Cardiac muscle cell (in vitro differentiated cells and primary cell): Measurements from ENCODE around the gene OXSM. TPM values are rescaled to one million over a fixed set of nuclear protein-coding genes. Genes with fewer than 3 reads are reported as not detected.

Experiments
- polyA plus RNA-seq: library from polyadenylated mRNA; unstranded; fragments of >200 nt; fragmentation: Nextera tagmentation; extraction: Ambion mirVana; gene quantifications from 2 replicates; pipeline ENCODE4 v1.2.1, GENCODE V29; 2016
- total RNA-seq: library from RNA; depleted of rRNA; stranded (reverse); fragments of >200 nt; gene quantifications from 2 replicates; pipeline ENCODE4 v1.2.3, GENCODE V29; 2016

The OXSM gene
- total and polyA plus RNA-seq, 2 experiments from 2014 or later = 4.8 to 17.6 TPM

Other genes with a start within 250 kb of the OXSM start
- 82.3 and 119 TPM in 2 replicates for gene TOP2B, start 125.2 kb upstream of the OXSM start, total RNA-seq
- 108 and 119 TPM in 2 replicates for gene TOP2B, start 125.2 kb upstream of the OXSM start, polyA plus RNA-seq
- gene NGLY1, start 6.6 kb upstream of the OXSM start, total RNA-seq = 43.0 and 43.4 TPM in 2 replicates
- gene NGLY1, start 6.6 kb upstream of the OXSM start, polyA plus RNA-seq = 54.5 and 63.0 TPM in 2 replicates